Measurements from ENCODE around the gene MMEL1.

DNA sequence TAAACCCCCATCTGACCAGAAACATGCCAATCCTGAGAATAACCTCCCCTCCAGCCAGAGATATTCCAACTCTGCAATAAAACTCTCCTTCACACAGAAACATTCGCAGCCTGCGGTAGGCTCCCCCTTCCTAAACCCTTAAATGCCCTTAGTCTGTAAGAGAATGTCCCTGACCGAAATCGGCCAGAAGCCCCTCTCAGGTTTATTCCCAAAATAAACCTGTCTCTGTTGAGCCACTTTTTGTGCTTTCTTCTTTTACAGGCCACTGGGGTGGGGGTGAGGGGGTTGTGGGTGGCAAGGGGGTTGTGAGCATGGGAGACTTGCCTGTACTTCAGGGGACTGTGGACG, 41.6 kb downstream of the MMEL1 start:
- TF ChIP-seq BHLHE40 (IDR thresholded peaks at IDR 0.05; ENCODE audit: borderline replicate concordance) = no peak
- no peak for TF ChIP-seq SP1 (IDR thresholded peaks at IDR 0.05)
- TF ChIP-seq L3MBTL2 (conservative IDR thresholded peaks at IDR 0.05) = no peak
- no peak for TF ChIP-seq ELF4 (IDR thresholded peaks at IDR 0.05)
- TF ChIP-seq ZNF384 (IDR thresholded peaks at IDR 0.05) = no peak
- TF ChIP-seq ARNT (IDR thresholded peaks at IDR 0.05) = no peak
- no peak for TF ChIP-seq HDGF (IDR thresholded peaks at IDR 0.05; ENCODE audit: borderline replicate concordance)
- no peak for TF ChIP-seq FOXK2 (IDR thresholded peaks at IDR 0.05)
- no peak for TF ChIP-seq PKNOX1 (IDR thresholded peaks at IDR 0.05)
- TF ChIP-seq CTBP1 (IDR thresholded peaks at IDR 0.05; ENCODE audit: borderline replicate concordance) = no peak
- no peak for TF ChIP-seq FOXA1 (IDR thresholded peaks at IDR 0.05)
- TF ChIP-seq FOXM1 (IDR thresholded peaks at IDR 0.05; ENCODE audit: borderline replicate concordance) = no peak
- no peak for TF ChIP-seq TARDBP (IDR thresholded peaks at IDR 0.05)
- no peak for TF ChIP-seq SUZ12 (IDR thresholded peaks at IDR 0.05)

Data from HEK293T (cell line).